Suprapubic skin (tissue), 4 donors: ENCODE measurements around the gene RPF1.

Experiments used
- CTCF ChIP-seq, 2 donors: fragments of 200-600 bp in 1 of 2; fragments of 450-650 bp in 1 of 2; sonication (generic) in 1 of 2; IDR thresholded peaks; one replicate each; pipeline ENCODE4 v1.5.1; 2016 to 2019; ENCODE audit warnings: antibody characterized with exemption in 2 of 2, mild to moderate bottlenecking in 1 of 2, moderate library complexity in 1 of 2
- POLR2A ChIP-seq, 2 donors: fragments of 450-650 bp; IDR thresholded peaks; one replicate each; pipeline ENCODE4 v1.6.1; 2017; ENCODE audit warnings: antibody characterized with exemption in 2 of 2, mild to moderate bottlenecking in 2 of 2, moderate library complexity in 2 of 2
- POLR2AphosphoS5 ChIP-seq, 3 donors: sonication (generic); formaldehyde crosslinking; IDR thresholded peaks; one replicate each; pipeline ENCODE4 v1.6.1; 2017; ENCODE audit warnings: antibody characterized with exemption in 3 of 3

GRCh38 chr1:84539972-84540371, 60.9 kb downstream of the RPF1 start:
- TF ChIP-seq CTCF (IDR thresholded peaks at IDR 0.05) (no peak), POLR2A (IDR thresholded peaks at IDR 0.05) (no peak), POLR2AphosphoS5 (IDR thresholded peaks at IDR 0.05) (no peak)
